GM21423 (cell line): ENCODE measurements around the gene IFNK.
"Not testable (repeated sequence)": the region's sequence is repeated elsewhere in the genome, so short reads cannot be mapped to it uniquely, and the experiment has no call there.

Source experiments
- ATAC-seq: cut with Tn5 transposase; IDR thresholded peaks from one replicate; pipeline ENCODE4 v1.9.1; 2021; ENCODE audit warnings: mild to moderate bottlenecking, moderate library complexity; ENCODE audit not compliant: unreplicated experiment

Gene IFNK

GRCh38 chr9:27524236-27524635 is at the start of gene IFNK:
IFNK (plus strand) TSS chr9:27524290; CDS start chr9:27524337, 47 bp downstream.
- ATAC-seq, result no peak

- no peak for ATAC-seq
Observed at GRCh38 chr9:27474305-27474704, 49.8 kb upstream of the IFNK start.

- ATAC-seq, result no peak
Observed at GRCh38 chr9:27475057-27475595, 49.0 kb upstream of the IFNK start.

- ATAC-seq, result no peak
Observed at GRCh38 chr9:27476870-27477515, 47.1 kb upstream of the IFNK start.

GRCh38 chr9:27478322-27478721 is 45.8 kb upstream of the IFNK start:
- no peak for ATAC-seq

- no peak for ATAC-seq
Observed at GRCh38 chr9:27482709-27483108, 41.4 kb upstream of the IFNK start.

GRCh38 chr9:27483576-27483975 is 40.5 kb upstream of the IFNK start:
- ATAC-seq, result no peak

GRCh38 chr9:27485158-27485557 is 38.9 kb upstream of the IFNK start:
- peak; percentile 80 for ATAC-seq

- ATAC-seq, result no peak
Observed at GRCh38 chr9:27487128-27487640, 36.9 kb upstream of the IFNK start.

GRCh38 chr9:27487927-27488326 is 36.2 kb upstream of the IFNK start:
- no peak for ATAC-seq

- ATAC-seq, result peak; percentile 77
Observed at GRCh38 chr9:27489087-27489876, 34.8 kb upstream of the IFNK start.

- no peak for ATAC-seq
Observed at GRCh38 chr9:27491154-27491553, 32.9 kb upstream of the IFNK start.

- ATAC-seq, result no peak
Observed at GRCh38 chr9:27495480-27496134, 28.5 kb upstream of the IFNK start.

- ATAC-seq, result no peak
Observed at GRCh38 chr9:27496135-27496504, 28.0 kb upstream of the IFNK start.

- ATAC-seq, result no peak
Observed at GRCh38 chr9:27497883-27498417, 26.1 kb upstream of the IFNK start.

- peak; percentile 65 for ATAC-seq
Observed at GRCh38 chr9:27499451-27499850, 24.6 kb upstream of the IFNK start.

GRCh38 chr9:27500902-27501301 is 23.2 kb upstream of the IFNK start:
- ATAC-seq, result not testable (repeated sequence)

GRCh38 chr9:27503623-27504022 is 20.5 kb upstream of the IFNK start:
- ATAC-seq, result no peak

- no peak for ATAC-seq
Observed at GRCh38 chr9:27504259-27504658, 19.8 kb upstream of the IFNK start.

- no peak for ATAC-seq
Observed at GRCh38 chr9:27505744-27506161, 18.3 kb upstream of the IFNK start.

- ATAC-seq, result no peak
Observed at GRCh38 chr9:27506981-27507380, 17.1 kb upstream of the IFNK start.
